H1 (cell line): ENCODE data around the gene ANP32B. TPM values are rescaled to one million over a fixed set of nuclear protein-coding genes. Genes with fewer than 3 reads are reported as not detected.

Experiments used
- CTCF ChIA-PET: fragments of 300-600 bp; sonication (Branson Sonifier 250); formaldehyde crosslinking; loops from one replicate; lab custom pipeline; 2021; ENCODE audit not compliant: partially characterized antibody; lab: Charles Lee
- POLR2A ChIA-PET: fragments of 300-600 bp; sonication (Branson Sonifier 250); formaldehyde crosslinking; loops from one replicate; lab custom pipeline; 2021; ENCODE audit warnings: inconsistent platforms; ENCODE audit not compliant: partially characterized antibody; lab: Charles Lee
- DNase-seq, 2 experiments: peaks; one replicate each; pipeline versions ENCODE4 v3.0.0 to v3.0.0-alpha.2; 2010 to 2022; ENCODE audit warnings: low spot score in 2 of 2, low read depth in 1 of 2, mixed read lengths in 1 of 2
- FAIRE-seq: peaks from 2 replicates; lab custom pipeline; 2011; peaks lifted over from hg19 to GRCh38; lab: Jason Lieb, UNC
- H2AFZ ChIP-seq: 2 replicates; pipeline ENCODE4 v1.8.1; 2012; ENCODE audit warnings: low read length, inconsistent platforms
- H2AK5ac ChIP-seq: 2 replicates; pipeline ENCODE4 v1.6.1; 2013; ENCODE audit warnings: low read depth, low read length
- H2BK120ac ChIP-seq: replicated peaks from 2 replicates; pipeline ENCODE3; 2013; ENCODE audit warnings: low read depth, low read length, inconsistent platforms
- H2BK12ac ChIP-seq: 2 replicates; pipeline ENCODE4 v1.6.1; 2013; ENCODE audit warnings: low read depth, low read length
- H2BK15ac ChIP-seq: 2 replicates; pipeline ENCODE4 v1.6.1; 2013; ENCODE audit warnings: low read length
- H2BK20ac ChIP-seq: 2 replicates; pipeline ENCODE4 v1.6.1; 2013; ENCODE audit warnings: low read length
- H2BK5ac ChIP-seq: 2 replicates; pipeline ENCODE4 v1.6.1; 2013; ENCODE audit warnings: low read depth, low read length
- H3K14ac ChIP-seq: 2 replicates; pipeline ENCODE4 v1.6.1; 2013; ENCODE audit warnings: inconsistent platforms; ENCODE audit not compliant: insufficient read length
- H3K18ac ChIP-seq: 2 replicates; pipeline ENCODE4 v1.6.1; 2013; ENCODE audit warnings: low read length; ENCODE audit errors: extremely low read depth
- H3K23ac ChIP-seq: 2 replicates; pipeline ENCODE4 v1.6.1; 2013; ENCODE audit warnings: inconsistent platforms; ENCODE audit not compliant: insufficient read length
- H3K23me2 ChIP-seq: 2 replicates; pipeline ENCODE4 v1.6.1; 2013; ENCODE audit warnings: low read depth, low read length
- H3K27ac ChIP-seq: 2 replicates; pipeline ENCODE4 v1.6.1; 2011; ENCODE audit warnings: low read depth, low read length, inconsistent platforms
- H3K27me3 ChIP-seq, 4 experiments: replicated peaks in 1 of 4; 1 replicate in 1 of 4; 2 replicates in 3 of 4; pipeline versions ENCODE4 v1.6.1 to v1.8.1; 2011 to 2013; ENCODE audit warnings: low read length in 3 of 4, mild to moderate bottlenecking in 3 of 4, inconsistent platforms in 2 of 4, mixed read lengths in 2 of 4, moderate library complexity in 1 of 4; ENCODE audit not compliant: control insufficient read depth in 3 of 4, insufficient read depth in 3 of 4; ENCODE audit errors: extremely low read depth in 1 of 4
- H3K36me3 ChIP-seq, 4 experiments: 2 replicates each; pipeline versions ENCODE4 v1.6.1 to v1.8.1; 2011 to 2013; ENCODE audit warnings: mild to moderate bottlenecking in 4 of 4, low read length in 3 of 4, moderate library complexity in 2 of 4, control low read depth in 1 of 4, inconsistent platforms in 1 of 4; ENCODE audit not compliant: insufficient read depth in 4 of 4, control insufficient read depth in 2 of 4
- H3K4ac ChIP-seq: replicated peaks from 2 replicates; pipeline ENCODE3; 2013; ENCODE audit warnings: low read length, low read depth, mixed read lengths, inconsistent platforms; ENCODE audit not compliant: insufficient read length
- H3K4me1 ChIP-seq, 4 experiments: replicated peaks in 1 of 4; 1 replicate in 1 of 4; 2 replicates in 3 of 4; pipeline versions ENCODE4 v1.6.1 to v1.8.1; 2011 to 2013; ENCODE audit warnings: low read length in 3 of 4, inconsistent platforms in 2 of 4, mixed read lengths in 1 of 4; ENCODE audit not compliant: insufficient read depth in 4 of 4, control insufficient read depth in 3 of 4
- H3K4me2 ChIP-seq, 2 experiments: 2 replicates each; pipeline versions ENCODE4 v1.6.1 to v1.8.1; 2011 to 2013; ENCODE audit warnings: low read depth in 2 of 2, low read length in 2 of 2, control low read depth in 1 of 2, inconsistent platforms in 1 of 2, mild to moderate bottlenecking in 1 of 2; ENCODE audit not compliant: insufficient read depth in 1 of 2
- H3K4me3 ChIP-seq, 4 experiments: fragments of 200-600, 300-600 bp in 1 of 4; sonication (generic), shearing (Covaris generic), sonication (Bioruptor Twin) in 1 of 4; 2 replicates each; pipeline versions ENCODE4 v1.5.1 to v1.8.1; 2011 to 2016; ENCODE audit warnings: low read length in 4 of 4, low read depth in 3 of 4, control low read depth in 2 of 4, inconsistent platforms in 2 of 4, mild to moderate bottlenecking in 2 of 4, mixed read lengths in 1 of 4, moderate library complexity in 1 of 4; ENCODE audit not compliant: insufficient read depth in 2 of 4; ENCODE audit errors: extremely low read depth in 1 of 4
- H3K56ac ChIP-seq: replicated peaks from 2 replicates; pipeline ENCODE3; 2013; ENCODE audit warnings: low read depth, mild to moderate bottlenecking, mixed read lengths, low read length, inconsistent platforms; ENCODE audit not compliant: insufficient read length
- H3K79me1 ChIP-seq: 2 replicates; pipeline ENCODE4 v1.6.1; 2013; ENCODE audit warnings: low read depth, low read length, control low read depth
- H3K79me2 ChIP-seq, 2 experiments: 2 replicates each; pipeline versions ENCODE4 v1.6.1 to v1.8.1; 2012 to 2013; ENCODE audit warnings: low read length in 2 of 2, mild to moderate bottlenecking in 2 of 2, inconsistent platforms in 1 of 2; ENCODE audit not compliant: insufficient read depth in 2 of 2, control insufficient read depth in 1 of 2
- H3K9ac ChIP-seq, 4 experiments: replicated peaks in 1 of 4; 1 replicate in 1 of 4; 2 replicates in 3 of 4; pipeline versions ENCODE4 v1.6.1 to v1.8.1; 2011 to 2013; ENCODE audit warnings: low read depth in 3 of 4, low read length in 3 of 4, control low read depth in 2 of 4, mild to moderate bottlenecking in 2 of 4, moderate library complexity in 2 of 4, inconsistent platforms in 1 of 4; ENCODE audit errors: extremely low read depth in 1 of 4
- H3K9me3 ChIP-seq, 2 experiments: 2 replicates each; pipeline versions ENCODE4 v1.6.1 to v1.8.1; 2012 to 2013; ENCODE audit warnings: mild to moderate bottlenecking in 2 of 2, moderate library complexity in 2 of 2, control low read depth in 1 of 2, inconsistent platforms in 1 of 2, low read depth in 1 of 2, low read length in 1 of 2, mixed read lengths in 1 of 2; ENCODE audit not compliant: insufficient read depth in 2 of 2
- H4K20me1 ChIP-seq, 2 experiments: replicated peaks in 1 of 2; 2 replicates each; pipeline versions ENCODE3 to v1.8.1; 2011 to 2013; ENCODE audit warnings: inconsistent platforms in 2 of 2, low read length in 2 of 2, mild to moderate bottlenecking in 1 of 2; ENCODE audit not compliant: insufficient read depth in 2 of 2, control insufficient read depth in 1 of 2
- H4K5ac ChIP-seq: 2 replicates; pipeline ENCODE4 v1.6.1; 2013; ENCODE audit warnings: low read length, low read depth, mixed read lengths, inconsistent platforms; ENCODE audit not compliant: insufficient read length
- H4K8ac ChIP-seq: 2 replicates; pipeline ENCODE4 v1.8.0; 2013; ENCODE audit warnings: mild to moderate bottlenecking, moderate library complexity, low read length, inconsistent platforms; ENCODE audit not compliant: insufficient read depth; ENCODE audit errors: extremely low read depth
- H4K91ac ChIP-seq: replicated peaks from 2 replicates; pipeline ENCODE3; 2013; ENCODE audit warnings: low read length, mixed read lengths, inconsistent platforms; ENCODE audit not compliant: insufficient read length
- ATF3 ChIP-seq: IDR thresholded peaks from 2 replicates; pipeline ENCODE4 v1.6.1; 2011; ENCODE audit warnings: low read depth, mild to moderate bottlenecking, low read length; ENCODE audit not compliant: insufficient read depth
- CEBPB ChIP-seq: IDR thresholded peaks from 2 replicates; pipeline ENCODE4 v1.6.1; 2012; ENCODE audit warnings: low read depth, low read length
- CTCF ChIP-seq, 3 experiments: IDR thresholded peaks; 1 replicate in 2 of 3; 2 replicates in 1 of 3; pipeline versions ENCODE4 v1.5.1 to v1.6.1; 2011; ENCODE audit warnings: low read length in 3 of 3, mild to moderate bottlenecking in 3 of 3, inconsistent platforms in 2 of 3, low read depth in 1 of 3, moderate library complexity in 1 of 3; ENCODE audit not compliant: insufficient read depth in 1 of 3; ENCODE audit errors: control extremely low read depth in 1 of 3
- EZH2 ChIP-seq: fragments of 200-600 bp; sonication (generic); IDR thresholded peaks from 2 replicates; pipeline ENCODE4 v1.7.1; 2012; ENCODE audit warnings: low read depth, mild to moderate bottlenecking, moderate library complexity, low read length, inconsistent platforms; ENCODE audit not compliant: severe bottlenecking
- GTF2F1 ChIP-seq: IDR thresholded peaks from 2 replicates; pipeline ENCODE4 v1.6.1; 2012; ENCODE audit warnings: low read depth, low read length, improper control_type of control experiment, borderline replicate concordance
- RBBP5 ChIP-seq: IDR thresholded peaks from 2 replicates; pipeline ENCODE4 v1.7.1; 2012; ENCODE audit warnings: low read depth, mild to moderate bottlenecking, inconsistent platforms, low read length, moderate library complexity, borderline replicate concordance
- SIRT6 ChIP-seq: IDR thresholded peaks from one replicate; pipeline ENCODE4 v1.7.1; 2012; ENCODE audit warnings: low read length, inconsistent platforms
- WGBS, 2 experiments: shearing (Covaris generic) in 1 of 2; methylation state at CpG; one replicate each; pipeline versions ENCODE4 v1.1.6 to v1.1.7; 2013 to 2015; ENCODE audit warnings: low lambda C conversion rate in 2 of 2, mixed read lengths in 2 of 2, inconsistent platforms in 1 of 2, low coverage in 1 of 2, missing lambda C conversion rate in 1 of 2; ENCODE audit not compliant: insufficient replicate concordance in 2 of 2, insufficient coverage in 1 of 2, insufficient read length in 1 of 2; ENCODE audit errors: extremely low coverage in 1 of 2, missing lambda C conversion rate in 1 of 2; 5-methylcytosine and 5-hydroxymethylcytosine counted together
- polyA plus RNA-seq, 7 experiments: library from polyadenylated mRNA; depleted of rRNA in 3 of 7; stranded (reverse) in 5 of 7; unstranded in 2 of 7; fragments of >200 nt in 5 of 7; fragments of 200-250 nt in 2 of 7; gene quantifications; 1 replicate in 5 of 7; 2 replicates in 1 of 7; 4 replicates in 1 of 7; pipeline versions ENCODE4 v1.2.1 to v1.2.3, GENCODE V29; 2011 to 2013; ENCODE audit warnings: missing spikeins in 2 of 7, mixed read lengths in 2 of 7
- total RNA-seq: library from RNA; stranded (reverse); fragmentation: NEBNext Ultra II Directional; extraction: Animal tissue kit (Norgen Biotek cat#: 25700); gene quantifications from 2 replicates; pipeline ENCODE4 v1.2.1, GENCODE V29; 2021
- TF ChIP-seq, protein P1 (sequence below): IDR thresholded peaks from 2 replicates; pipeline ENCODE4 v1.6.1; 2012; ENCODE audit warnings: inconsistent platforms

Gene ANP32B
- total and polyA plus RNA-seq, 2 of the 8 experiments (the other 6 are each of a cell fraction or from before 2014, with no cell fraction given), result 7.6 to 88.1 TPM

- H3K4me3 ChIP-seq, result no peak overlapping the region
- no peak overlapping the region for H2BK15ac ChIP-seq
- no peak overlapping the region for H3K4me2 ChIP-seq
- H3K14ac ChIP-seq, result no peak overlapping the region
- peaks cover 6 to 19% of the 10 kb centered on the region in 2 experiments for H4K20me1 ChIP-seq
- H3K79me1 ChIP-seq, result no peaks in the 10 kb centered on the region
- peaks cover 6% of the 10 kb centered on the region; the same call in 1 of the 2 replicates for H3K23me2 ChIP-seq
- H4K8ac ChIP-seq, result no peak overlapping the region
- no peaks in the 10 kb centered on the region for H3K36me3 ChIP-seq
- H3K79me2 ChIP-seq, result no peaks in the 10 kb centered on the region
- H2BK20ac ChIP-seq, result no peak overlapping the region
- no peak overlapping the region for H3K4ac ChIP-seq
- H2AK5ac ChIP-seq, result no peak overlapping the region
- no peak overlapping the region for H4K5ac ChIP-seq
- H4K91ac ChIP-seq, result no peak overlapping the region
- H2BK5ac ChIP-seq, result no peak overlapping the region
- H3K9ac ChIP-seq, result no peak overlapping the region
- 0 out of 7 replicates have a peak, but pooled peaks cover 0 to 1% (median 0%) of the 10 kb centered on the region in 4 experiments for H3K4me1 ChIP-seq
- no peak overlapping the region for H2AFZ ChIP-seq
- no peak overlapping the region for H3K23ac ChIP-seq
- H3K18ac ChIP-seq, result no peak overlapping the region
- DNase-seq, result no peak
- no peak overlapping the region for H2BK120ac ChIP-seq
- peaks cover 38 to 75% (median 50%) of the 10 kb centered on the region in 4 experiments for H3K27me3 ChIP-seq
- no peak overlapping the region for H2BK12ac ChIP-seq
- ChIA-PET CTCF (interaction anchor here (0.9 to 1.3 kb wide), 3 partner anchors 8 to 77 kb away, joined by 3 to 4 read pairs (median 3); no protein-coding TSS in a partner anchor), POLR2A (no interaction called here)
- H3K27ac ChIP-seq, result no peak overlapping the region
- H3K9me3 ChIP-seq, result no peaks in the 10 kb centered on the region
- no peak for FAIRE-seq
- WGBS, 2 experiments, result 72% methylated on average over 3 of the region's 3 CpGs; no CpG with 5 or more reads in 1 of the 2 experiments
- H3K56ac ChIP-seq, result no peak overlapping the region
- TF ChIP-seq ATF3, result no peak
- TF ChIP-seq RBBP5, result no peak
- TF ChIP-seq GTF2F1, result no peak
- no peak for TF ChIP-seq CTCF (IDR thresholded peaks at IDR 0.05; ENCODE audit: control extremely low read depth in 1 of 3, insufficient read depth in 1 of 3, low read depth in 1 of 3, low read length in 3 of 3)
- TF ChIP-seq EZH2, result no peak
- TF ChIP-seq SIRT6, result no peak
- TF ChIP-seq, protein P1, sequence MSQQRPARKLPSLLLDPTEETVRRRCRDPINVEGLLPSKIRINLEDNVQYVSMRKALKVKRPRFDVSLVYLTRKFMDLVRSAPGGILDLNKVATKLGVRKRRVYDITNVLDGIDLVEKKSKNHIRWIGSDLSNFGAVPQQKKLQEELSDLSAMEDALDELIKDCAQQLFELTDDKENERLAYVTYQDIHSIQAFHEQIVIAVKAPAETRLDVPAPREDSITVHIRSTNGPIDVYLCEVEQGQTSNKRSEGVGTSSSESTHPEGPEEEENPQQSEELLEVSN, result no peak
- no peak for TF ChIP-seq CEBPB
These were observed 4.6 kb upstream of the ANP32B start for GRCh38 chr9:97978371-97979130.
